ENCODE results near the gene NOD1.

The NOD1 gene

DNA sequence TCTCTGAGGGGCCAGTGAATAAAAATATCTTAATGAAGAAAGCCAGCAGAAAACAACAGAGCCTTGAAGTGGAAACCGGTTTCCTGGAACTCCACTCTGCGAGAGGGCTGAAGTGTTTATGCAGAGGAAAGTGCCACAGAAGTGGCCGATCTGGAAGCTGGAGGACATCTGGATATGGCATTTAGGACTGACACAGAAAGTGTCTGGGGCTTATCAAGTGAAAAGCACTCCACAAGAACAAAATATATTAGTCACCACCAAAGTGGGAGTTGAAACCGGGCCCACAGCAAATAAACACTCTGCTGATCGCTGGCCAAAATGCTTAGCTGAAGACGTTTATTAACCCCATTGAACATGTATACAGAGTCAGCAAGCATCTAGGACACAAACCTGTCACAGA is 7.8 kb downstream of the NOD1 start:
- DNase-seq (ENCODE audit: low read depth), result no peak

DNA sequence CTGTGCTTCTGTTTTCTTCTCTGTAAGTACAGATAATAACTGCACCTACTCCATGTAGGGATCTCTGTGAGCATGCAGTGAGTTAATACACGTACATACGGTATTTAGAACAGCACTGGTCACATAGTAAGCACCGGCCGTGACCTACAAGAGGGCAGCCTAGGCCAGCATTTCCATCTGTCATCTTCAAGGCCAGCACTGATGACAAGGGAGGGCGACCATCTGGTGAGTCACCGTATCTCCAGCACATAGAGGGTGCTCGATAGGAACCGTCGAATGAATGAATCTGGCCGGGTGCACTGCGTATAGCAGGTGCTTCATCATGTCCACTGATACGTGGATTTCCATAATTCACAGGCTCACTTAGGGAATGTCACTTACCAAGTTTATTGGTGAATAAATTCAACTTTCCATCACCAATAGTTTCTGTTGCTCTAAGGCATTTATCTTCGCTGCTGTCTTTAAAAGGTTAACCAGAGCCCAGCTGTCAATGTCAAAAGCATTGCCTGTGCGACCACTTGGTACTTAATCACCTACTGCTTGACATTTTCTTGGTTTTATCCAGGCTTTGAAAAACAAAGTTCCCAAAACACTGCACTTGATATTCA is 8.3 kb downstream of the NOD1 start:
- no peak for DNase-seq (ENCODE audit: low read depth)

DNA sequence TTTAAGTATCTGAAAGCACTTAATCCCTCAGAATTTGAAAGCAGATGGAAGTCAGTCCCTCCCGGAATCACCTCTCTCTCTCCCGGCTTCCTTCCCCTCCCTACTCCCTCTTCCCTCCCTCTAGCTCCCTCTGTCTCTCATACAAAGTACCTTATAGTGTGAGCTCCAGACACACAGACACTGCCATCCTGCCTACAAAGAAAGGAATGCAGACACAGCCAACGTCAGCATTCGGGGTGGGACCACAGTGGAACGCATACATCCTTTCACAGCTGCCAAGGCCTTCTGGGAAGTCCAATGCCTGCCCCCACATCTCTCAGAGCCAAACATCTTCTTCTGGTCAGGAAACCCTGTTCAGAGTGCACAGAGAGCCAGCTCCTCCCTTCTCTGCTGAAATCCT is 9.3 kb downstream of the NOD1 start:
- no peak for DNase-seq (ENCODE audit: low read depth)

DNA sequence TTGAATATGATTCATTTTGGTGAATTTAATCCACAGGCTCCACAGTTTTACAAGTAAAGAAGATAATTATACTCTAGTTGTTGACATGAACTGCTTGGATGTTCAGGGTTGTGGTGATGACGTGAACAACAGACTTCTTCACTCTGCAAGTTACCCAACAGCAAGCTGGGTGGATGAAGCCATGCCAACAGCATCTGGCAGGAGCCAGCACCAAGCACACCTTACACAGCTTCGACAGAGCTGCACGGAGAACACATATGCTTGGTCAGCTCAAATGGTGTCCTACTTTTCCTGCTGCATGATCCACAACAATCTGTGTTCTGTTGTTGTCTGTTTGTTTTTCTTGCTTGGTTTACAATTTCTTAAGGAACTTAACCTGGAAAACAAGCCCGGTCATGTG is 9.8 kb downstream of the NOD1 start:
- no peak for DNase-seq (ENCODE audit: low read depth)

DNA sequence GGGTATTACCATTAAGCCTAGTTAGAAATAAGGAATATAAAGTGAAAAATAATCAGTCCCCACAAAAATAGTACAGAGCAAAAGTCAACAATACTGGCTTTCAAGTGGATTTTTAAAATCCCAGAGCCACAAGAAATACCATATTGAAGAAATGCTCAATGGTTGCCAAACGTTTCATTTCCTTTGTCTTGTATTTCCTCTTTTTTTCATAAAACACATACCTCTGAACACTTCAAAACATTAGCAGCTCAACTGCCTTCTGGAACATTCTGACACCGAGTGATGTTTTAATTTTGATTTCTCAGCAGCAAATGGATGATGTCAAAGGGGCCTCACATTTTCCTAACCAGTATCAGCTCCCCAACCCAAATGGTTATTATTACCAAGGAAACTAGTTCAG is 10.5 kb downstream of the NOD1 start:
- DNase-seq (ENCODE audit: low read depth), result no peak

DNA sequence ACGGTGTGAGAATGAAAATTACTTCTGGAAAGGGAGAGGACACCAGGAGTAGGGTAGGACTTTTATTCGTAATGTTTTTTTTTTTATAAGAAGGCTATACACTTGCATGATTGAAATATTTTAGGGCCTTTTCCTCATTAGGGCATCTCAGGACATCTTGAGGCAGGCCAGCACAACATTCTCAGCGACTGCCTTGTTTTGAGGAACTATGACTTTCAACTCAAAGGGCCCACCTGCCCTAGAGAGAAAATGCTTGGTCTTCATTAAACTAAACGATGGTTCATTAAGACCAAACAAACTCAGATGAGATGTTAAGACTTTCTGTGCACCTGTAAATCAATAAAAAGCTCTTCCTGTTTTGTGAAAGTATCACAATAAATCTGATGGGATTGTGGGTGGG is 11.3 kb downstream of the NOD1 start:
- DNase-seq (ENCODE audit: low read depth), result no peak

DNA sequence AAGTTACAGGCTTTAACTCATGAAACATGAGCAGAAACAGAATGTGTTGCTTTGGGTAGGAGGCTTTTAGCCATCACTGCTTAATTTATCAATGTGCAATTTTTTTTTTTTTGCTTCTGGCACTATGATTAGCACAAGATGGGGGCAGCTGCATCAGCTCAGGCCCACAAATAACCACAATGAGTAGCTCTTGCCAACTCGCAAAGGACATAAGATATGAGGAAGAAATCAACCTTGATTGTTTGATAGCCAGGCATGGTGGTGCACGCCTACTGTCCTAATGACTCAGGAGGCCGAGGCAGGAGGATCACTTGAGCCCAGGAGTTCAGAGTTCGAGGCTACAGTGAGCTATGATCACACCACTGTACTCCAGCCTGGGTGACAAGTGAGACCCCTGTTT is 12.3 kb downstream of the NOD1 start:
- no peak for DNase-seq (ENCODE audit: low read depth)

DNA sequence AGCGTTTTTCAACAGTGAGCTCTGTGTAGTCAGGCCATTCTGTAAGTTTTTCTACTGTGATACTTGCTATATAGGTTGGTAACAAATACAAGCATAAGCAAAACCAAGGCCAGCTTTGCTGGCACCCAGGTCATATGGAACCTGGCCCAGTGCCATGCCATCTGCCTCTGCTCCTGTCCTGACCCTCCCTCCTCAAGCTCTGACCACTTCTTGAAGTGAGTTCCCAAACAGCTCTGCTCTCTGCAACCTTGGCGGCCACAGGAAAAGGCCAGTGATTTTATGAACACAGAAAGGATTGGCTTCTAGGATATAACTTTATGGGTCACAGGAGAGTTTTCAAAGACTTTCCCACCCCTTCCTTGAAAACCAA is 12.8 kb downstream of the NOD1 start:
- DNase-seq (ENCODE audit: low read depth), result no peak

DNA sequence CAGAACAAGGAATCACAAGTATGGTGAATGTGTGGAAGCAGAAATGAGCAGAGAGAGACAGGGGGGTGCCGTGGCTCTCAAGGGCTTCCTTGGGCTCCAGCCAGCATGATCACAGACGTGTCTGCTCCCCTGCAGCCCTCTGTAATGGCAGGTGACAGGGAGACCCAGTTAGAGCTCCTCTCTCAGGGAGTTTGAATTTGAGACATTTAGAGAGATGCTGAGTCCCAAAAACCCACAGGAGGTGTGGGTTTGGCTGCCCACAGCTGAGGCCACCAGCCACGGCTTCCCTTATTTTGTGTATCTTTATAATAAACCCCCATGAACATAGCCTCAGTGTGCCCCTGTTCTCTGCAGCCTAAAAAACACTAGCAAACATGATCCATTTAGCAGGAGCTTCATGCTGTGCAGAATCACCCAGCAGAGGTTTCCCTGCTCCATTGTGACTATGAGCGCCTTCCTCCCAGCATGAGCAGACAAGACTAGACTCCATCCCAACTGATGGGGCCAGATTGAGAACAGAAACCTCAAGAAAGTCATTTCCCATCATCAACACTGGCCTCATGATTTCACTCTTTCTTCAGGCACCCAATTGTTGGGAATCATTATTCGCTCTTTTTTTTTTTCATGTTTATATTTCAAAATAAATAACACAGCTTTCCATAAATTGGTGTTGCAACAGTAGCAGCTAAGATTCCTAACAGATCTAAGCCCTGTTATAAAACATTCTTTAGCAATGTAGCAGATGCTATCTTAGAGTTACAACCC is 13.4 kb downstream of the NOD1 start:
- no peak for DNase-seq (ENCODE audit: low read depth)

DNA sequence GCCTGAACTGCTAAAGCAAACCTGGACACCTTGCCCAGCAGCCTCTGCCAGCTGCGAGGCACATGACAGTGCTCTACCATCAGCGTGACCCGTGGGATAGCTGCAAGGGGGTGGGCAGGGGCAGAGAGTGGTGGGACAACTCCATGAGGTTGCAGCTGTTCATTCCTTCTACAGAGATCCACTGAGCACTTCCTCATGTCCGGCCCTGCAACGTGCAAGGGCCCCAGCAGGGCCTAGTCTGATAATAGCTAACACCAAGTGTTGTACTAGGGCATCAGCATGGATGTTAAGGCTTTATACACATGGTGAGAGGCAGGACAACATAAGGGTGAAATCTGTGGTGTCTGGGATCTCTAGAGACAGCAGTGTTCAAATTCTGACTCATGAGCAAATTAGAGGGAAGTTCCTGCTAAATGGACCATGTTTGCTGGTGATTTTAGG is 14.3 kb downstream of the NOD1 start:
- no peak for DNase-seq (ENCODE audit: low read depth)

DNA sequence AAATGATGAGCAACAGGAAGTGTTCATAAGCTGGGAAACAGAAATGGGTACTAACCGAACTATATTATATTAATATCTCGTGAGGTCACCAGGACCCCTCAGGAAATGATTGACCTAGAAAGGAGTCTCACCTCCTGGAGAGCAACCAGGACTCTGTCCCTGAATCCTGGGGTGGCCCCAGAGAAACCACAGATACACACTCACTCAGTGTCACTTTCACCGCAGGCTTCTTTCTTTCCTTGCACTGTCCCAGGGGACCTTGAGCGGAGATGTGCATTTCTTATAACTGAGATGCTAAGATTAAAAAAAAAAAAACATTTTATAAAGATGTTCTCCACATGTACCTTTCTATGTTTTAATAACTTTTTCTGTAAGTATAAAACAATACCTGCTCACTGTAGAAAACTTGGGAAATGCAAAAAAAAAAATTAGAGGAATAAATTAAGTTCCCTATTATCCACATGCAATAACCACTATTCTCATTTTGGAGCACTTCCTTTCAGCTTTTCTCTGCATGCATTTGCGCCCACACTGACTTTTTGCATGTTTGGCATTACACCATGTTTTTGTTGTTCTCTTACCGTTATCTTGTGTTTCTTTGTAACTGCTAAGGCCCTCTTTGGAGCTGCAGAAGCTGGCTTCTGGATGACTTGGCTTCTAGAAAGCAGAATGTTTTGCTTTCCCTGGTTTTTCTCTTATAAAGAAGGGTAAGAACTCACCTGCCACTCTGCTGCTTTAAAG is 15.0 kb downstream of the NOD1 start:
- DNase-seq (ENCODE audit: low read depth), result no peak

DNA sequence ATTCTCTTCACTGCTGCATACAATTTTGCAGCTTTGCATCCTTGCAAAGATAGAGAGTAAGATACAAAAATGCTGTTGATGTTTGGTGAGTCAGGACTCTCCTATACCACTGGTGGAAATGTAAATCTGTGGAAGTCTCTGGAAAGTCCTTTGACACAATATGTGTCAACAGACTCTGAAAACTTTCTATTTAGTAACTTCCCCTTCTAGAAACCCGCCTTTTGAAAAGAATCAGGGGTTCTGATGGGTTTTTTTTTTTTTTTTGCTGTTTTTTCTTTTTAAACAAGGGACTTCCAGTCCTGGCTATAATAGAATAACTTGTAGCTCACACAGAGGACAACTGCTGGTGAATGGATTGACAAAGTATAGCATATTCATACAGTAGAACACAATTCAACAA is 16.4 kb downstream of the NOD1 start:
- DNase-seq (ENCODE audit: low read depth), result no peak

DNA sequence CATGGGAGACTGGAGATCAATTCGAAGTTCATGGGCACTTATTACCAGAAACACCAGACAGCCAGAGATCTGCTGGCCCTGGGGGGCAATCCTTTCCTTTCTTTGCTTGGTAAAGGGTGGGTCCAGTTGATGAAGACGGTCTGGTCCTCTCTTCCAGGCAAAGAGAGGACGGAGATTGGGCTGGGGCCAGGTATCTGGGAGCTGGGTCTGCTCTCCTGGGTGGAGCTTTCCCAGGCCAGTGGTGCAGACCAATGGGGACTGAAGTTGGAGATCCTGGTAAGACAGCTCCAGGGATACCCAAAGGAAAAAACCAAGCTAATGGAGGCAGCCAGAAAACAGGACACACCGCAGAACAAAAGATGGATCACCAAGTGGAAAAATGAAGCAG is 18.3 kb downstream of the NOD1 start:
- DNase-seq (ENCODE audit: low read depth), result no peak

DNA sequence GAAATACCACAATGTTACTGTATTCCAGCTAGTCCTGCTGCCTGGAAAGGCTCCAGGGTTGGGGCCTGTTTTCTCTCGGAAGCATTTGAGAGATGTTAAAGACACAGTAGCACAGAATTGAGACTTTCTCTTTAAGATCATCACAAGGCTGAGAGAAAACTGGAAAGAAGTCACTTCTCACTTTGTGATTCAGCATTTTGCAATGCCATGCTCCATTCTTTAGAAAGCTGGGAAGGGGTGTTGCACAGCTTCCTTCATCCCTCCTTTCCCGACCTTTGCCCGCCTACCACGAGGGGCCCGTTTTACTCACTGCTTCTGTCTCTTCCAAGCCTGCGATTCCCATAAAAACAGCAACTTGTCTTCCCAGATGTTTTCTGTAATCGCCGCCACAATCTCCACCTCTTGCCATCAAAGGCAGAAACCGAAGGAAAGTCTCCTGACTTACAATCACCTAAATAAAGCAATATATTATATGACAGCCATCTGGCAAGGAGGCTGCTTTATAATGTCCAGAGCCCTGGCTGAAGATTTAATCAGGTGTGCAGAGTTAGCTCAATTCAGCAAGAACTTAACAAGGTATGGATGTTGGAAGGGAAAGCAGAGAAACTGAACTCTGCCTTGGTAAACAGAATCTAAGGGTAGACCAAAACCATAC is 18.9 kb downstream of the NOD1 start:
- DNase-seq (ENCODE audit: low read depth), result no peak

DNA sequence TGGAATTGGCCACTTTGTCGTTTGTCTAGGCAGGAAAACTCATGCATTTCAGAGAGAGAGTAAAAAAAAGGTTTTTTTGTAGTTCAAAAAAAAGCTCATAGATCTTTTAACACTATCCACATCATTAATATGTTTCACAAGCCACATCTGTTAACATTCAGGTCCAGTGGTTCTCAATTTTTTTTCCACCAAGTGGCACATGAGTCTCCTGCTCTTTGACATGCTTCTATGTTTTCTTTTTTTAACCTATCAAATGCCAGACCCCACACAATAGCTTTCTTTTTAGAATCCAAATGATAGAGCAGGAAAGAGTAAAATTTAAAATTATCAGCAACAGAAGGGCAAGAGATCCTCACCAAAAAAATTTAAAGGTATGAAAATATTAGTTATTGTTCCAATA is 20.3 kb downstream of the NOD1 start:
- DNase-seq (ENCODE audit: low read depth), result no peak

DNA sequence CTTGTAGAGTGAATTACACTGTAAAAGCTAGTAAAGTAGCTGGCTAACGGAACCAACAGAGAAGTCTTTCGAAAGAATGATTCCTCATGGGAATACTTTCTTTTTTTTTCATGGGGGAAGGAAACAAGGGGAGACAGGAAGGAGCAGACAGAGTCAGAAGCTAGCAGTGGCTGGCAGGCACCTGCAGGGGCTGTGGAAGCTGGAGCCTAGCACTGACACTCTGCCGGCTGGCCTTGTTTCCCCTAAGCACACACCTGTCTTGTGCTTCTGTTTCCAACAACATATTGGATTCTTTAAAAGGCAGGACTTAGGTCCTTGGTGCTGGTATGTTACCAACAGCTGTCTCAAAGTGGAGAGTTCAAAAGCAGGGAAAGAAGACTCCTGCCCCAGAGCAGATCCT is 24.7 kb downstream of the NOD1 start:
- DNase-seq (ENCODE audit: low read depth), result no peak

DNA sequence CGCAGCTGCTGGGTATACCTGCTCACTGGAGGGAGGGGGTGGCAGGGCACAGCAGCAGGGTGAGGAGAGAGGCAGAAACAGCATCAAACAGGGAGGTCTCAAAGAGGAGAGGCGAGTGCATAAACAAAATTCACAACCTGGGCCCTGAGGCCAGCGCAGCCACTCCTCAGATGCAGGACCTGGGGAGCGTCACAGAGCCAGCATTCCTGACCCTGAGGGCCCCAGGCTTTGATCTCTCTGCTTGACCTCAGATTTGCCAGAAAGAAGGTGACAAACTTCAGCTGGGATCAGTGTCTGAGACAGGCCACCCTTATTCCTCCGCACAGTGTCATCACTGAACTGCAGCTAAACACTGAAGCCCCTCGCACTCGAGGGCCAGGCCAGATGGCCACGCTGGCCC is 25.6 kb downstream of the NOD1 start:
- no peak for DNase-seq (ENCODE audit: low read depth)

DNA sequence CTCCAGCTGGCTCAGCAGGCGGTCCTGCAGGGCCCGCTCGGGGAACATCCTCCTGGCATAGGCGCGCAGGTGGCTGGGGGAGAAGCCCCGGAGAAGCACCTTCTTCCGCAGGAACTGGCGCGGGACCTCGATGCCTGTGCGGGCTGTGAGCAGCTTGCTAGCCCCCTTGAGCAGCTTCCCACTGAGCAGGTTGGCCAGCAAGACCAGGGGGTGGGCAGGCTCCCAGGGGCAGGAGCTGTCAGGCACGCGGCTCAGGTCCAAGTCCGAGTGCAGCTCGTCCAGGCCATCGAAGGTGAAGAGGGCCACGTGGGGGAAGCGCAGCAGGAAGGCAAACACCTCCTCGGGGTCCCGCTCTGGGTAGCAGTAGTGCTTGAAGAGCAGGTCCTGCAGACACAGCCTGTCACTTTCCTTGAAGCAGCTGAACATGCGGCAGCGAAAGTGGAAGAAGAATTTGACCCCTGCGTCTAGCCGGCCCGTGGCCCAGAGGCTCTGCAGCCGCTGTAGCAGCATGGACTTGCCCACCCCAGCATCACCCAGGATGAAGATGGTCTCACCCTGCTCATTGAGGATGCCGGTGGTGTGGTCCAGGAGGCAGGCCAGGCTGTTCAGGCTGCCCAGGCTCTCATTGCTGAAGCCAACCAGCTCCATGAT is 26.2 kb downstream of the NOD1 start:
- no peak for DNase-seq (ENCODE audit: low read depth)

DNA sequence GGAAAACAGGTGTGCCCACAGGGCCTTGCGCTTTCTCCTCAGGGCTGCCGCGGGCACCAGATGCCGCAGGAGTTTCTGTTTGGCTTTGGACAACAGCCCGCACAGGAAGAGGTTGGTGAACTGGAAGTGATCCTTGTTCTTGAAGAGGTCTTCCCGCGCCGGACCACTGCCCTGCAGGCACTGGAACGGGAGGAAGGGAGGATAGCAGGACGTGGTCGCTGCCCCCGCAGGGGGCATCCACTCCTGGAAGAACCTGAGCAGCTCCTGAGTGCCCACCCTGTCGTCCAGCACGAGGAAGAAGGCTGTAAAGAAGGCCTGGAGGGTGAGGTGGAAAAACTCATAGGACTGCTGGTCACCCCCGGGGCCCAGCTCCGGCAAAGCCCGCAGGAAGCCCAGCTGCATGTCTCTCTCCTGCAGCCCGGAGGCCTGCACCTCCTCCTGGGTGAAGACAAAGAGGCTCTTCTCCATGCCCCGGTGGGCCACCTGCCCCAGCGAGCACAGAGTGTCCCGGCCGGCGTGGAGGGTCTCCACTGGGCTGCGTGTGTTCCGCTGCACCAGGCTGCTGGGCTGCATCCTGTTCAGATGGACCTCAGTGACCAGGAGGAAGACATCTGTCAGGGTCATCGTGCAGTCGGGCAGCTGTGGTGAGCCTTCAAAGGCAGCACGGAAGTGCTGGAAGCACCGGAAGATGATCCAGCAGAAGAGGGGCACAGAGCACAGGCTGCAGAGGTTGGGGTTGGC is 26.9 kb downstream of the NOD1 start:
- DNase-seq (ENCODE audit: low read depth), result no peak

DNA sequence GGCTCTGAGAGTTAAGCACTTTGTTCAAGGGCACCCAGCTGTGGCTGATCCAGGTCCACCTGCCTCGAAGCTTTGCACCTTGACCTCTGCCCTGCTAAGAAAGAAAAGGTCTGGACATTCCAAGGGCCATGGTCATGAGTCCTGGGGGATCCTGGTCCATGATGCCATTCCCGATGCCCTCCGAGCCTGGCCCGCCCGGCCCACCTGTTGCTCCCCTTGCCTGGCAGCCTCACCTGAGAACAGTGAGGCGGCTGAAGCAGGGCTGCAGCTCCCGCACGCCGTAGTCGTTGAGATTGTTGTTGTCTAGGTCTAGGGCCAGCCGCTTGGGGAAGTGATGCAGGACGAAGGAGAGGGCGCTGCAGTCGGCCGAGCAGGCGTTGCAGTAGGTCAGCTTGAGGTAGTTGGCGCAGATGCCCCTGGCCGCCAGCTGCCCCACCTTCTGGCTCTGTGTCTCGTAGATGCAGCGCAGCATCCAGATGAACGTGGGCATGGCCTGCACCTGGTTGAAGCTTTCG is 27.5 kb downstream of the NOD1 start:
- DNase-seq (ENCODE audit: low read depth), result no peak

DNA sequence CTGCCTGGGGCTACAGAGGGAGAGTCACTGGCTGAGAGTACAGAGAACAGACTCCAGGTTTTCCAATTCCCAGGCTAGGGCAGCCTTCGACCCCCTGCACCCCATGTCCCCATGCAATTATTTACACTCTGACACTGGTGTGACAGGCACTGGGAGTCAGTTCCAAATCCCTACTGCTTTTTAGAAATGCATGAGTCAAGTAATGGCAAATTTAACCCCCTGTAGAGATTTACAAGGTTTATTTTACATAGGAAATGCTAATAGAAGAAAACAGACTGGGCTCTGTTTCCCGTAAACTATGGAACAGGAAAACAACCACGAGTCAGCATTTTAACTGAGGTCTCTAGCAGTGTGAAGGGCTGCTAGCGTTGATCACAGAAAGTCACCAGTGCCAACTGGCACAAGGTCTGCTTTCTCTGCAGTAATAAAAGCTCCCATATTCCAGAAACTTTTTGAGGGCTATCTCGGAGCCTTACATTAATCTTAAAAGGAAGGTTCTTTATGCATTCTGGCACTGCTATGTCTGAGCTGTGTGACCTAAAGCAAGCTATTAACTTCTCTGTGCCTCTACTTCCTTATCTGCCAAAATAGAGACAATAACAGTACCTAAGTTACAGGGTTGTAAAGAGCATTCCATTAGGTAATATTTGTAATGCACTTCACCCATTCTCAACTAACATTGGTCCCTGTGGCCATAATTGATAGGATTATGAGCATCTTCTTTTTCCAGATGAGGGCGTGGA is 28.2 kb downstream of the NOD1 start:
- no peak for DNase-seq (ENCODE audit: low read depth)
